ENCODE results near the gene RACK1. TPM values are rescaled to one million over a fixed set of nuclear protein-coding genes. Genes with fewer than 3 reads are reported as not detected.

The RACK1 gene
- polyA plus RNA-seq, 2 donors, result 1,414 to 2,271 TPM

DNA sequence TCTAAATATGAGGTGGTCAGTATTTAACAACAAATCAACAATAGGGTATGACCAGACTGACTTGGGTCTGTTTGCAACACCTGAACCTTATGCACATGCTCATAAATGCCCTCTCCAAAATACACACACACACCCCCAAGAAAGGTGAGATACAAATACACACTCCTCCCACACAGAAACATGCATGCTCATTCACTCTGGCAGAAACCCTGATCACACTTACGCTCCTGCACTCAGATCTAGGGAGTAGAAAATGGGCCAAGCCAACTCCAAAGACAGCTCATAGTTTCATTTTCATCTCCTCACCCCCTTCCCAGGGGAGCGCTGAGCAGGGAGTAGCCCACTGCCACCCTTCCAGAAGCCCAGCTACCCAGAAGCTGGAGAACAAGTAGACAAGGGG, 50.0 kb downstream of the RACK1 start:
- H3K27me3 ChIP-seq (ENCODE audit: control insufficient read depth in 1 of 2, insufficient read depth in 2 of 2, low read length in 2 of 2), result no peaks in the 10 kb centered on the region
- 70 to 88% methylated on average over 2 of the region's 2 CpGs for WGBS, 2 donors
- peaks cover 0 to 6% of the 10 kb centered on the region in 2 donors for H3K4me1 ChIP-seq (ENCODE audit: control insufficient read depth in 2 of 2, insufficient read depth in 2 of 2, low read length in 1 of 2)

DNA sequence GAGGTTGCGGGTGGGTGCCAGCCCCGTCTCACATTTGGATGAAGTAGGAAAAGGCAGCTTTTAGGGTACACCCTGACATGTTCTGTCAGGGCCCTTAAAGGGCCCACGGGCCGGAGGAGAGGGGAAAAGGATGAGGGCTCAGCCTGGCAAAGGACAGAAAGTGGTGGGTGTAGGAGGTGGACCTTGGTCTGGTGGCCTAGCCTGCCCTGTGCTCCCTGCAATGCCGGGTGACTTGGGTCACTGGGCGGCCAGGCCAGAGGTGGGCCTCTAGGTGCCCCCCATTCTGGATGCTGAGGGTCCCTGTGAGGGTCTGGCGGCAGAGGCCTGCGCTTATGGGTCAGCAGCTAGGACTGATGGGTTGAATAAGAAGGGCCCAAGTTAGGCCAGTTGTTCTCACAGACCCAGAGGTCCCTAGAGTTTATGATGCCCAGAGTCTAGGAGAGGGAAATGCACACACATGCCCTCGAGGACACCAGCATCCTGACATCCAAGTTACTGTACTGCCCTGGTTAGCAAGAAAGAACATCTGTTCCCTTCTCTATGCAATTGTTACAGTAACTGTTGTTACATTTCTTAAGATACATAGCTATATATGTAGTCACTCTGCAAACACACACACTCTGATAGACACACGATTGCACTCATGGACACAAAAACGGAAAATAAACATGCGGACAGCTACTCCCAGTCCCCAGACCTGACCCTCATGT, 51.2 kb downstream of the RACK1 start:
- peak overlapping the region; percentile 64 to 74 for H3K4me3 ChIP-seq (ENCODE audit: low read depth in 1 of 2, low read length in 2 of 2)
- WGBS, 2 donors, result 52 to 59% methylated on average over 11 to 12 of the region's 12 CpGs
- peaks cover 2 to 6% of the 10 kb centered on the region in 2 donors for H3K4me1 ChIP-seq (ENCODE audit: control insufficient read depth in 2 of 2, insufficient read depth in 2 of 2, low read length in 1 of 2)
- H3K36me3 ChIP-seq (ENCODE audit: control insufficient read depth in 2 of 2, insufficient read depth in 2 of 2, low read length in 1 of 2), result peaks cover 0 to 10% of the 10 kb centered on the region in 2 donors
- H3K27me3 ChIP-seq (ENCODE audit: control insufficient read depth in 1 of 2, insufficient read depth in 2 of 2, low read length in 2 of 2), result no peaks in the 10 kb centered on the region
- H3K27ac ChIP-seq (ENCODE audit: low read depth in 2 of 2, low read length in 1 of 2), result peak overlapping the region; percentile 89 to 92
- no peaks in the 10 kb centered on the region for H3K9me3 ChIP-seq (ENCODE audit: control insufficient read depth in 2 of 2, insufficient read depth in 1 of 2, low read depth in 1 of 2, low read length in 1 of 2)

More for the DNA sequence above, 50.0 kb downstream of the RACK1 start:
- Histone ChIP-seq H3K4me3 (ENCODE audit: low read depth in 1 of 2, low read length in 2 of 2) (no peak overlapping the region), H3K9me3 (ENCODE audit: control insufficient read depth in 2 of 2, insufficient read depth in 1 of 2, low read depth in 1 of 2, low read length in 1 of 2) (no peaks in the 10 kb centered on the region), H3K36me3 (ENCODE audit: control insufficient read depth in 2 of 2, insufficient read depth in 2 of 2, low read length in 1 of 2) (peaks cover 0 to 18% of the 10 kb centered on the region in 2 donors), H3K27ac (ENCODE audit: low read depth in 2 of 2, low read length in 1 of 2) (no peak overlapping the region)

DNA sequence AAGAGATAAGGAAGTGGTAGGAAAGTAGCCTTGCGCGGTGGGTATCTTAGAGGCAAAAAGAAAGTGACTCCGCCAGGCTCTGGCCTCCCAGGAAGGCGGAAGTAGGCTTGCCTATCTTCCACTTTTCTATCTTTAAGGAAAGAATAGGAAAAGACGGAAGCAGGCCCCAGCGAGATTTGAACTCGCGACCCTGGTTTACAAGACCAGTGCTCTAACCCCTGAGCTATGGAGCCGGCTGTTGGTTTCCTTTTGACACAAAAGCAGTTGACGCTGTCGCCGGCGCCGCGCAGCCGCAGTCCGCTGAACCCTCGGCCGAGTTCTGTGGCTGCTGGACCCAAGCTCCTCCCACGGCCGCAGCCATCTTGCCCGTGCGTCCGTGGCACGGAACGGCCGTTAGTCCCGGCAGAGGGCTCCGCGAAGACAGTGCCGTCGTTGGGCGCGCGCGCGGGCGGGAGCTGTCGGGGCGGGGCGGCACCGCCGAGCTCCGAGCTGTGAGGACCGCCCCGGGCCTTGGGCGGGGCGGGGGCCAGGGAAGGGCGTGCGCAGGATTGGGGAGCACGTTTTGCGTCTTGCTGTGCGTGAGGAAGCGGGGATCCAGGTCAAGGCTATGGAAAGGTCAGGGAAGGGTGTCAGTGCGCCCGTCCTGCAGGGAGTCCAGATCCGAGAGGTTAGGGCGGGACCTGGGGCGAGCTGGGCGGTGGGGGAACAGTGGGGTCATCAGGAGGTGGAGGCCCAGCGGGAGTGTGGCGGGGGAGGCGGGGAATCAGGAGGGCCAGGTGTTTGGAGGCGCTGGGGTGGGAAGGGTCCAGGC, 52.0 kb downstream of the RACK1 start:
- peaks cover 4 to 6% of the 10 kb centered on the region in 2 donors for H3K4me1 ChIP-seq (ENCODE audit: control insufficient read depth in 2 of 2, insufficient read depth in 2 of 2, low read length in 1 of 2)
- no peaks in the 10 kb centered on the region for H3K9me3 ChIP-seq (ENCODE audit: control insufficient read depth in 2 of 2, insufficient read depth in 1 of 2, low read depth in 1 of 2, low read length in 1 of 2)
- peak overlapping the region; percentile 89 to 92 for H3K27ac ChIP-seq (ENCODE audit: low read depth in 2 of 2, low read length in 1 of 2)
- 1% methylated on average over 64 of the region's 64 CpGs for WGBS, 2 donors
- H3K4me3 ChIP-seq (ENCODE audit: low read depth in 1 of 2, low read length in 2 of 2), result peak overlapping the region; percentile 74 to 81
- H3K36me3 ChIP-seq (ENCODE audit: control insufficient read depth in 2 of 2, insufficient read depth in 2 of 2, low read length in 1 of 2), result peaks cover 0 to 10% of the 10 kb centered on the region in 2 donors
- H3K27me3 ChIP-seq (ENCODE audit: control insufficient read depth in 1 of 2, insufficient read depth in 2 of 2, low read length in 2 of 2), result no peaks in the 10 kb centered on the region

DNA sequence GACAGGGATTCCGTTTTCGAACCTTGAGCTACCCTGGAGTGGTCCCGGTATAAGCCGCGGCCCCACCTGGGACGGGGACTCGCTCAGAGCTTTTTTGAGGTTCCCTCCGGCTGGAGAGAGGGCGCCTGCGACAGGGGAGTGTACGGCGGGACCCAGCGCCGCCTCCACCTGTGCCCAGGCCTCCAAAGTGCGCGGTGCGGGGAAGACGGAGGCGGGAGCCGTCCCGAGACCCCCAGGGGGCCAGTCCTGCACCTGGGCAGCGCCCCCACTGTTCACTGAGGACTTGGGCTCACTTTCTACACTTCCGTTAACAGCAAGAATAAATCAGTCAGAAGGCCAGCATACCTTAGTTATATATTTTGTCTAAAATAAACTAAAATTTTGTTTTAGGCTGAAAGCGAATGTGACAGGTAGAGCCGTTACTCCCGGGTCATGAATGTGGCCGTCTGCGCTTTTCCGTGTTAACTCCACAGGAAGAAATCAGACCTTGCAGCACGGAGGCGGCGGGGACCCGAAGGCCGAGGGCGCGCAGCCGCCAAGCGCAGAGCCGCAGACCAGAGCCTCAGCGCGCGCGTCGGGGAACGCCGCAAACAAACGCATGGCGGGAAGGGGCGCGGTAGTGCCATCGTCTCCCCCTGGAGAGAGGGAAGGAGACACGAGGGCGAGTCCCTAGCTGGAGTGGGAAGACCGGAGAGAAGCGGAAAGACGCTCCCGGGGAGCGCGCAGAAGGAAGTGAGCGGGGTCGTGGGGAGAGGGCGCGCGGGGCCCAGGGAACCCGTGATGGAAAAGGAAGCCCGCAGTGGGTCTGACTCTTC, 52.8 kb downstream of the RACK1 start:
- WGBS, 2 donors, result 0% methylated on average over 66 of the region's 66 CpGs
- Histone ChIP-seq H3K9me3 (ENCODE audit: control insufficient read depth in 2 of 2, insufficient read depth in 1 of 2, low read depth in 1 of 2, low read length in 1 of 2) (no peaks in the 10 kb centered on the region), H3K4me1 (ENCODE audit: control insufficient read depth in 2 of 2, insufficient read depth in 2 of 2, low read length in 1 of 2) (peaks cover 4 to 6% of the 10 kb centered on the region in 2 donors), H3K27me3 (ENCODE audit: control insufficient read depth in 1 of 2, insufficient read depth in 2 of 2, low read length in 2 of 2) (no peaks in the 10 kb centered on the region), H3K27ac (ENCODE audit: low read depth in 2 of 2, low read length in 1 of 2) (peak overlapping the region; percentile 75 to 83), H3K4me3 (ENCODE audit: low read depth in 1 of 2, low read length in 2 of 2) (peak overlapping the region; percentile 74 to 81), H3K36me3 (ENCODE audit: control insufficient read depth in 2 of 2, insufficient read depth in 2 of 2, low read length in 1 of 2) (peaks cover 0 to 10% of the 10 kb centered on the region in 2 donors)

- no peaks in the 10 kb centered on the region for H3K27me3 ChIP-seq (ENCODE audit: control insufficient read depth in 1 of 2, insufficient read depth in 2 of 2, low read length in 2 of 2)
- peaks cover 4 to 6% of the 10 kb centered on the region in 2 donors for H3K4me1 ChIP-seq (ENCODE audit: control insufficient read depth in 2 of 2, insufficient read depth in 2 of 2, low read length in 1 of 2)
- WGBS, 2 donors, result 0 to 1% methylated on average over 52 of the region's 52 CpGs
- H3K36me3 ChIP-seq (ENCODE audit: control insufficient read depth in 2 of 2, insufficient read depth in 2 of 2, low read length in 1 of 2), result peaks cover 0 to 5% of the 10 kb centered on the region in 2 donors
- peak overlapping the region; percentile 43 to 83 for H3K27ac ChIP-seq (ENCODE audit: low read depth in 2 of 2, low read length in 1 of 2)
- H3K9me3 ChIP-seq (ENCODE audit: control insufficient read depth in 2 of 2, insufficient read depth in 1 of 2, low read depth in 1 of 2, low read length in 1 of 2), result no peaks in the 10 kb centered on the region
- peak overlapping the region; percentile 74 to 81 for H3K4me3 ChIP-seq (ENCODE audit: low read depth in 1 of 2, low read length in 2 of 2)
These were observed 53.6 kb downstream of the RACK1 start for GRCh38 chr5:181189962-181190710.

DNA sequence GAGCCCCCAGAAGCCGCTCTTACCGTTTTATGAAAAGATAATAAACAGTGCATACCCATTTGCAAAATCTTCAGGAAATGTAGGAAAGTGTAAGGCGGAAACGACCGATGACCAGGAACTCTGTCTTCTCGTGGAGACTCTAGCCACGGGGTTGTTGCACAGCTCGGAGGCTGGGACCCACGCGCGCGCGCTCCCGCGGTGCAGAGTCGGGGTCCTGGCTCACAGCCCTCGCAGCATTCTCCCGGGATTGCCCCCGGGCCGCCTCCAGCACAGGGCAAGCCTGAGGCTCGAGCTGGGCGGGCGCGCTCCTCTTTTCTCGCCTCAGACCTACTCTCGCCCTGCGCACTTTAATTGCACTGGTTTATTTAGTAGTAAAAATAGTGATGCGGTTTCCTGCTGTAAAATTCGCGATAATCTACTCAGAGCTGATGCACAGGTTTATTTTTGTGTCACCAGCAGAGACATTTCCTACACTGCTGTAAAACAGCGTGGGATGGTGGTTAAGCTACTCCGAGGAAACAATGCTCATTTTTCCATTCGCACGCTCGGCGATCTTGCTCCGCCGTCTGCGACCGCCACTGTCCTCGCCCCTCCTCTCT, 54.2 kb downstream of the RACK1 start:
- H3K9me3 ChIP-seq (ENCODE audit: control insufficient read depth in 2 of 2, insufficient read depth in 1 of 2, low read depth in 1 of 2, low read length in 1 of 2), result no peaks in the 10 kb centered on the region
- H3K27me3 ChIP-seq (ENCODE audit: control insufficient read depth in 1 of 2, insufficient read depth in 2 of 2, low read length in 2 of 2), result no peaks in the 10 kb centered on the region
- H3K36me3 ChIP-seq (ENCODE audit: control insufficient read depth in 2 of 2, insufficient read depth in 2 of 2, low read length in 1 of 2), result peaks cover 0 to 2% of the 10 kb centered on the region in 2 donors
- H3K4me1 ChIP-seq (ENCODE audit: control insufficient read depth in 2 of 2, insufficient read depth in 2 of 2, low read length in 1 of 2), result peaks cover 4 to 8% of the 10 kb centered on the region in 2 donors
- peak overlapping the region; percentile 45 to 79 for H3K27ac ChIP-seq (ENCODE audit: low read depth in 2 of 2, low read length in 1 of 2)
- 0% methylated on average over 41 of the region's 41 CpGs for WGBS, 2 donors
- peak overlapping the region; percentile 74 to 81 for H3K4me3 ChIP-seq (ENCODE audit: low read depth in 1 of 2, low read length in 2 of 2)

- Histone ChIP-seq H3K27me3 (ENCODE audit: control insufficient read depth in 1 of 2, insufficient read depth in 2 of 2, low read length in 2 of 2) (no peaks in the 10 kb centered on the region), H3K4me3 (ENCODE audit: low read depth in 1 of 2, low read length in 2 of 2) (peak overlapping the region; percentile 74 to 81), H3K4me1 (ENCODE audit: control insufficient read depth in 2 of 2, insufficient read depth in 2 of 2, low read length in 1 of 2) (peaks cover 4 to 8% of the 10 kb centered on the region in 2 donors), H3K27ac (ENCODE audit: low read depth in 2 of 2, low read length in 1 of 2) (peak overlapping the region; percentile 78 to 91), H3K36me3 (ENCODE audit: control insufficient read depth in 2 of 2, insufficient read depth in 2 of 2, low read length in 1 of 2) (no peaks in the 10 kb centered on the region), H3K9me3 (ENCODE audit: control insufficient read depth in 2 of 2, insufficient read depth in 1 of 2, low read depth in 1 of 2, low read length in 1 of 2) (no peaks in the 10 kb centered on the region)
- 1% methylated on average over 34 to 35 of the region's 35 CpGs for WGBS, 2 donors
These were observed 54.9 kb downstream of the RACK1 start for GRCh38 chr5:181188700-181189362.

DNA sequence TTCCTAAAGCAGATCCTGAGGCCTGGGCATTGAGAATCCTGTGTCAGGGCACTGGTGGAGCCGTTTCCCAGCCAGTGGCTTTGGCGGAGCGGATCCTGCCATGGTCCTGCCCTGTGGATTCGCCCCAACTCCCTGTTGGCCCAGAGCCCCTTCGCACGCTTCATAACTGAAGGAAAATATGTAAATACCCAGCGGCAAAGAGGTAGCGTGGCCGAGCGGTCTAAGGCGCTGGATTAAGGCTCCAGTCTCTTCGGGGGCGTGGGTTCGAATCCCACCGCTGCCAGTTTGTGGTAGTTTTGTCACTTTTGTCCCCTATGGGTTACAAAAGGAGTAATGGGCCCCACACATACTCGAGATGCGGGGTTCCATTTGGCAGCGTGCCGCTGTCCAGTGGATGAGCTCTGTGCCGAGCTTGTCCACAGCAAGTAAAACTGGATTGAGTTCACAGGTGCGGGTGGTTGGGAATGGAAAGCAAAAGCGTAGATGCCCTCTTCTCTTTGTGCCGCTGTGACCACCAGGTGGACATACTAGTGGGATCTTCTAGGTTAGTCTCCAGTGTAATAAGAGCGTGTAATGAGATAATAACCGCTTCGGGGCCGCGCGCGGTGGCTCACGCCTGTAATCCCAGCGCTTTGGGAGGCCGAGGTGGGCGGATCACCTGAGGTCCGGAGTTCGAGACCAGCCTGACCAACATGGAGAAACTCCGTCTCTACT, 56.0 kb downstream of the RACK1 start:
- H3K27ac ChIP-seq (ENCODE audit: low read depth in 2 of 2, low read length in 1 of 2), result peak overlapping the region in 1 of 2 donors; percentile 43
- no peaks in the 10 kb centered on the region for H3K27me3 ChIP-seq (ENCODE audit: control insufficient read depth in 1 of 2, insufficient read depth in 2 of 2, low read length in 2 of 2)
- H3K9me3 ChIP-seq (ENCODE audit: control insufficient read depth in 2 of 2, insufficient read depth in 1 of 2, low read depth in 1 of 2, low read length in 1 of 2), result no peaks in the 10 kb centered on the region
- H3K4me1 ChIP-seq (ENCODE audit: control insufficient read depth in 2 of 2, insufficient read depth in 2 of 2, low read length in 1 of 2), result peaks cover 4 to 8% of the 10 kb centered on the region in 2 donors
- no peak overlapping the region for H3K4me3 ChIP-seq (ENCODE audit: low read depth in 1 of 2, low read length in 2 of 2)
- H3K36me3 ChIP-seq (ENCODE audit: control insufficient read depth in 2 of 2, insufficient read depth in 2 of 2, low read length in 1 of 2), result no peaks in the 10 kb centered on the region
- 7 to 8% methylated on average over 37 of the region's 37 CpGs for WGBS, 2 donors

All from esophagus (tissue), 2 donors.